GM21423 (cell line): ENCODE data around the gene COL5A2.

Experiments
- ATAC-seq: cut with Tn5 transposase; IDR thresholded peaks from one replicate; pipeline ENCODE4 v1.9.1; 2021; ENCODE audit warnings: mild to moderate bottlenecking, moderate library complexity; ENCODE audit not compliant: unreplicated experiment

Gene COL5A2

GRCh38 chr2:189178726-189179569, 613 bp downstream of the COL5A2 start:
- ATAC-seq: no peak

GRCh38 chr2:189178054-189178453, 1.5 kb downstream of the COL5A2 start:
- ATAC-seq: no peak

GRCh38 chr2:189177251-189177840, 2.2 kb downstream of the COL5A2 start:
- ATAC-seq: no peak

- ATAC-seq: no peak
These were observed 3.0 kb downstream of the COL5A2 start for GRCh38 chr2:189176516-189176915.

GRCh38 chr2:189175869-189176433, 3.6 kb downstream of the COL5A2 start:
- no peak for ATAC-seq

GRCh38 chr2:189171956-189172609, 7.5 kb downstream of the COL5A2 start:
- no peak for ATAC-seq

- ATAC-seq: no peak
These were observed 10.6 kb downstream of the COL5A2 start for GRCh38 chr2:189168856-189169499.

GRCh38 chr2:189165656-189166380, 13.7 kb downstream of the COL5A2 start:
- no peak for ATAC-seq

GRCh38 chr2:189164746-189165145, 14.8 kb downstream of the COL5A2 start:
- ATAC-seq: no peak

GRCh38 chr2:189163889-189164288, 15.7 kb downstream of the COL5A2 start:
- ATAC-seq: no peak

- ATAC-seq: no peak
These were observed 17.0 kb downstream of the COL5A2 start for GRCh38 chr2:189162566-189162965.

GRCh38 chr2:189161894-189162293, 17.7 kb downstream of the COL5A2 start:
- no peak for ATAC-seq

GRCh38 chr2:189159717-189160116, 19.8 kb downstream of the COL5A2 start:
- no peak for ATAC-seq

- ATAC-seq: no peak
These were observed 20.3 kb downstream of the COL5A2 start for GRCh38 chr2:189159273-189159672.

- no peak for ATAC-seq
These were observed 21.6 kb downstream of the COL5A2 start for GRCh38 chr2:189157939-189158338.

- ATAC-seq: no peak
These were observed 22.1 kb downstream of the COL5A2 start for GRCh38 chr2:189157456-189157855.

- ATAC-seq: no peak
These were observed 23.8 kb downstream of the COL5A2 start for GRCh38 chr2:189155795-189156194.

GRCh38 chr2:189153619-189154018, 25.9 kb downstream of the COL5A2 start:
- ATAC-seq: no peak

GRCh38 chr2:189152483-189152882, 27.1 kb downstream of the COL5A2 start:
- ATAC-seq: no peak

- no peak for ATAC-seq
These were observed 27.7 kb downstream of the COL5A2 start for GRCh38 chr2:189151906-189152305.
